K562 (cell line): ENCODE results near the gene MAD1L1. TPM values are rescaled to one million over a fixed set of nuclear protein-coding genes. Genes with fewer than 3 reads are reported as not detected.

ENCODE experiments used
- ATAC-seq: fragments of 200-7000 bp; cut with Tn5 transposase; 3 replicates; pipeline ENCODE4 v1.9.1; 2020; ENCODE audit warnings: moderate library complexity
- BruUV-seq: library from RNA; stranded (reverse); fragments of 400-500 nt; replicated peaks from 2 replicates; lab custom pipeline; 2021; lab: Mats Ljungman, UMichigan
- CTCF ChIA-PET: fragments of 300-600 bp; formaldehyde crosslinking; extraction: SDS; loops from one replicate; lab custom pipeline; 2021; ENCODE audit warnings: low intra/inter-chr PET ratio; lab: Yijun Ruan, JAX
- POLR2A ChIA-PET: fragments of 300-600, 350-650 bp; sonication (Branson Sonifier 250); formaldehyde crosslinking; extraction: SDS; loops from one replicate; lab custom pipeline; 2021; ENCODE audit warnings: antibody characterized with exemption, inconsistent platforms; lab: Yijun Ruan, JAX
- DNase-seq, 4 experiments: peaks; one replicate each; pipeline versions ENCODE4 v3.0.0 to v3.0.0-alpha.2; 2011 to 2018; ENCODE audit warnings: low spot score in 3 of 4, mixed read lengths in 3 of 4; ENCODE audit errors: extremely low read depth in 1 of 4
- FAIRE-seq: peaks from 2 replicates; lab custom pipeline; 2011; peaks lifted over from hg19 to GRCh38; lab: Jason Lieb, UNC
- H2AFZ ChIP-seq: 2 replicates; pipeline ENCODE4 v1.6.0; 2011; ENCODE audit warnings: low read depth, low read length, control low read depth, inconsistent platforms
- H3K27ac ChIP-seq: fragments of 200-600 bp; 3 replicates; pipeline ENCODE4 v1.8.0; 2011; ENCODE audit warnings: low read depth, mild to moderate bottlenecking, control low read depth, inconsistent platforms, low read length, moderate library complexity, mixed read lengths; ENCODE audit errors: extremely low read depth
- H3K27me3 ChIP-seq, 2 experiments: fragments of 300-600 bp in 1 of 2; 2 replicates in 1 of 2; 3 replicates in 1 of 2; pipeline versions ENCODE4 v1.6.0 to v1.8.0; 2011; ENCODE audit warnings: inconsistent platforms in 2 of 2, low read length in 2 of 2, mild to moderate bottlenecking in 1 of 2, mixed read lengths in 1 of 2, moderate library complexity in 1 of 2; ENCODE audit not compliant: control insufficient read depth in 2 of 2, insufficient read depth in 2 of 2
- H3K36me3 ChIP-seq: fragments of 300-600 bp; 3 replicates; pipeline ENCODE4 v1.8.0; 2011; ENCODE audit warnings: mild to moderate bottlenecking, low read length, inconsistent platforms; ENCODE audit not compliant: control insufficient read depth, insufficient read depth
- H3K4me1 ChIP-seq, 2 experiments: fragments of 200-600 bp in 1 of 2; replicated peaks in 1 of 2; 2 replicates in 1 of 2; 3 replicates in 1 of 2; pipeline versions ENCODE4 v1.5.1 to v1.8.0; 2011; ENCODE audit warnings: inconsistent platforms in 2 of 2, low read length in 2 of 2, mild to moderate bottlenecking in 1 of 2, mixed read lengths in 1 of 2, moderate library complexity in 1 of 2; ENCODE audit not compliant: control insufficient read depth in 2 of 2, insufficient read depth in 2 of 2
- H3K4me2 ChIP-seq: 2 replicates; pipeline ENCODE4 v1.6.1; 2011; ENCODE audit warnings: low read length, control low read depth, inconsistent platforms, mixed read lengths; ENCODE audit not compliant: insufficient read depth
- H3K4me3 ChIP-seq: fragments of 200-600 bp; sonication (generic), shearing (Covaris generic); 2 replicates; pipeline ENCODE4 v1.5.1; 2016; ENCODE audit warnings: control low read depth, inconsistent platforms
- H3K79me2 ChIP-seq: fragments of 200-600 bp; 3 replicates; pipeline ENCODE4 v1.8.0; 2011; ENCODE audit warnings: low read length, inconsistent platforms; ENCODE audit not compliant: control insufficient read depth, insufficient read depth
- H3K9ac ChIP-seq, 2 experiments: 2 replicates each; pipeline versions ENCODE4 v1.6.0 to v1.6.1; 2011; ENCODE audit warnings: low read depth in 2 of 2, low read length in 2 of 2, control low read depth in 1 of 2, inconsistent platforms in 1 of 2, mild to moderate bottlenecking in 1 of 2, mixed read lengths in 1 of 2; ENCODE audit not compliant: insufficient read depth in 1 of 2
- H3K9me1 ChIP-seq: one replicate; pipeline ENCODE4 v1.6.0; 2011; ENCODE audit warnings: inconsistent platforms, mild to moderate bottlenecking, low read length, moderate library complexity; ENCODE audit not compliant: control insufficient read depth, insufficient read depth
- H3K9me3 ChIP-seq: replicated peaks from 2 replicates; pipeline ENCODE4 v1.5.1; 2011; ENCODE audit warnings: low read depth, low read length, inconsistent platforms; ENCODE audit not compliant: control insufficient read depth, insufficient read depth
- H4K20me1 ChIP-seq: replicated peaks from 2 replicates; pipeline ENCODE4 v1.6.1; 2011; ENCODE audit warnings: low read length, inconsistent platforms, mixed read lengths; ENCODE audit not compliant: control insufficient read depth, insufficient read depth
- ARHGAP35 ChIP-seq: fragments of 450-650 bp; IDR thresholded peaks from 2 replicates; pipeline ENCODE4 v1.6.1; 2018; ENCODE audit not compliant: partially characterized antibody
- DDX20 ChIP-seq: fragments of 450-650 bp; IDR thresholded peaks from 2 replicates; pipeline ENCODE4 v1.6.1; 2016; ENCODE audit warnings: missing genetic modification characterization, low read depth, mild to moderate bottlenecking, missing compliant biosample characterization, moderate library complexity
- MBD2 ChIP-seq: sonication (generic); IDR thresholded peaks from 2 replicates; pipeline ENCODE4 v1.6.1; 2016; ENCODE audit warnings: low read depth, borderline replicate concordance
- PCBP1 ChIP-seq: fragments of 200-400 bp; formaldehyde crosslinking; IDR thresholded peaks from 2 replicates; pipeline ENCODE4 v1.6.1; 2018; ENCODE audit warnings: mild to moderate bottlenecking, low read depth, low read length; ENCODE audit not compliant: poor library complexity, severe bottlenecking
- PML ChIP-seq: IDR thresholded peaks from 2 replicates; pipeline ENCODE4 v1.6.1; 2012; ENCODE audit warnings: low read length, inconsistent platforms
- POLR2G ChIP-seq: fragments of 200-400 bp; formaldehyde crosslinking; IDR thresholded peaks from 2 replicates; pipeline ENCODE4 v1.6.1; 2017; ENCODE audit warnings: low read depth, mild to moderate bottlenecking, antibody characterized with exemption, low read length, moderate library complexity
- SETDB1 ChIP-seq: IDR thresholded peaks from one replicate; pipeline ENCODE4 v1.6.1; 2012; ENCODE audit warnings: low read length, control low read depth, inconsistent platforms
- SUPT5H ChIP-seq: fragments of 450-650 bp; IDR thresholded peaks from 2 replicates; pipeline ENCODE4 v1.6.1; 2016
- ZNF586 ChIP-seq: fragments of 450-650 bp; formaldehyde crosslinking; conservative IDR thresholded peaks from 2 replicates; pipeline ENCODE4 v1.4.0; 2020; ENCODE audit warnings: mild to moderate bottlenecking, moderate library complexity
- ZNF696 ChIP-seq: fragments of 250-450 bp; sonication (Bioruptor Pico); conservative IDR thresholded peaks from 2 replicates; pipeline ENCODE4 v1.4.0; 2020; ENCODE audit warnings: mild to moderate bottlenecking, moderate library complexity
- WGBS: fragments of 100-300 bp; shearing (Covaris generic); methylation state at CpG from one replicate; pipeline ENCODE4 v1.1.6; 2016; ENCODE audit warnings: low coverage, mixed read lengths; ENCODE audit not compliant: insufficient coverage; ENCODE audit errors: missing lambda C conversion rate; 5-methylcytosine and 5-hydroxymethylcytosine counted together
- in situ Hi-C: fragments of 300-500 bp; cut with MboI; formaldehyde crosslinking; loops from 4 replicates; pipeline ENCODE4 v1.15.0; 2018; ENCODE audit warnings: inconsistent platforms, mixed read lengths
- intact Hi-C: fragments of 100-400 bp; cut with micrococcal nuclease; formaldehyde crosslinking; loops from 2 replicates; pipeline ENCODE4 v1.14.2; 2022
- polyA plus RNA-seq, 8 experiments: library from polyadenylated mRNA; depleted of rRNA in 4 of 8; stranded (reverse) in 5 of 8; unstranded in 3 of 8; fragments of >200 nt; fragmentation: Nextera tagmentation in 2 of 8; fragmentation: Illumina TruSeq in 1 of 8; extraction: Ambion mirVana in 2 of 8; extraction: Trizol in 1 of 8; gene quantifications; 2 replicates each; pipeline versions ENCODE4 v1.2.1 to v1.2.3, GENCODE V29; 2011 to 2014; ENCODE audit warnings: inconsistent platforms in 1 of 8, missing spikeins in 1 of 8
- total RNA-seq, 7 experiments: library from RNA; depleted of rRNA in 6 of 7; stranded (reverse); fragments of >200 nt in 6 of 7; fragmentation: Illumina TruSeq in 2 of 7; extraction: Trizol in 2 of 7; gene quantifications; 2 replicates each; pipeline versions ENCODE4 v1.2.1 to v1.2.3, GENCODE V29; 2011 to 2021; ENCODE audit warnings: low replicate concordance in 1 of 7
- TF ChIP-seq, protein P1 (sequence below): fragments of 250-450 bp; sonication (Bioruptor Pico); IDR thresholded peaks from 2 replicates; pipeline ENCODE4 v1.5.0; 2021; ENCODE audit warnings: mild to moderate bottlenecking, moderate library complexity
- TF ChIP-seq, protein P2 (sequence below): sonication (generic); formaldehyde crosslinking; IDR thresholded peaks from 2 replicates; pipeline ENCODE4 v1.8.1; 2023; ENCODE audit warnings: mild to moderate bottlenecking, missing genetic modification reagents
- TF ChIP-seq, protein P3 (sequence below): IDR thresholded peaks from 3 replicates; pipeline ENCODE4 v1.6.1; 2011; ENCODE audit warnings: borderline replicate concordance, mild to moderate bottlenecking; ENCODE audit not compliant: insufficient read length, insufficient read depth
- TF ChIP-seq, protein P4 (sequence below): fragments of 450-650 bp; IDR thresholded peaks from 2 replicates; pipeline ENCODE4 v1.6.1; 2018; ENCODE audit warnings: mild to moderate bottlenecking, low read depth; ENCODE audit not compliant: partially characterized antibody

Gene MAD1L1
- total and polyA plus RNA-seq, 9 of the 15 experiments (the other 6 are each of a cell fraction or from before 2014, with no cell fraction given): 1.7 to 89.7 (median 18.0) TPM

GRCh38 chr7:2093843-2094220, 138.9 kb downstream of the MAD1L1 start:
- 88% methylated on average over 12 of the region's 13 CpGs for WGBS
- H4K20me1 ChIP-seq: peaks cover under 1% of the 10 kb centered on the region; the same call in 1 of the 2 replicates
- CTCF ChIA-PET: no interaction called here
- no TSS peak for BruUV-seq
- H3K27me3 ChIP-seq: no peaks in the 10 kb centered on the region
- H3K79me2 ChIP-seq: 0 out of 3 replicates have a peak, but pooled peaks cover 6% of the 10 kb centered on the region
- POLR2A ChIA-PET: interaction anchor here (0.6 to 0.9 kb wide), 2 partner anchors 12 to 306 kb away, joined by 3 to 5 read pairs; no protein-coding TSS in a partner anchor
- peaks cover 2% of the 10 kb centered on the region; the same call in 1 of the 3 replicates for H3K36me3 ChIP-seq
- H3K9me1 ChIP-seq: peaks cover 3% of the 10 kb centered on the region
- DNase-seq (no peak), ATAC-seq (no peak), FAIRE-seq (no peak)
- no peaks in the 10 kb centered on the region for H3K9me3 ChIP-seq
- peaks cover 3 to 48% of the 10 kb centered on the region in 2 experiments; a peak in 4 of 5 replicates for H3K4me1 ChIP-seq
- H2AFZ ChIP-seq: no peak overlapping the region
- in situ Hi-C loops: no loop called here
- no peak overlapping the region for H3K27ac ChIP-seq
- TF ChIP-seq, protein P1, sequence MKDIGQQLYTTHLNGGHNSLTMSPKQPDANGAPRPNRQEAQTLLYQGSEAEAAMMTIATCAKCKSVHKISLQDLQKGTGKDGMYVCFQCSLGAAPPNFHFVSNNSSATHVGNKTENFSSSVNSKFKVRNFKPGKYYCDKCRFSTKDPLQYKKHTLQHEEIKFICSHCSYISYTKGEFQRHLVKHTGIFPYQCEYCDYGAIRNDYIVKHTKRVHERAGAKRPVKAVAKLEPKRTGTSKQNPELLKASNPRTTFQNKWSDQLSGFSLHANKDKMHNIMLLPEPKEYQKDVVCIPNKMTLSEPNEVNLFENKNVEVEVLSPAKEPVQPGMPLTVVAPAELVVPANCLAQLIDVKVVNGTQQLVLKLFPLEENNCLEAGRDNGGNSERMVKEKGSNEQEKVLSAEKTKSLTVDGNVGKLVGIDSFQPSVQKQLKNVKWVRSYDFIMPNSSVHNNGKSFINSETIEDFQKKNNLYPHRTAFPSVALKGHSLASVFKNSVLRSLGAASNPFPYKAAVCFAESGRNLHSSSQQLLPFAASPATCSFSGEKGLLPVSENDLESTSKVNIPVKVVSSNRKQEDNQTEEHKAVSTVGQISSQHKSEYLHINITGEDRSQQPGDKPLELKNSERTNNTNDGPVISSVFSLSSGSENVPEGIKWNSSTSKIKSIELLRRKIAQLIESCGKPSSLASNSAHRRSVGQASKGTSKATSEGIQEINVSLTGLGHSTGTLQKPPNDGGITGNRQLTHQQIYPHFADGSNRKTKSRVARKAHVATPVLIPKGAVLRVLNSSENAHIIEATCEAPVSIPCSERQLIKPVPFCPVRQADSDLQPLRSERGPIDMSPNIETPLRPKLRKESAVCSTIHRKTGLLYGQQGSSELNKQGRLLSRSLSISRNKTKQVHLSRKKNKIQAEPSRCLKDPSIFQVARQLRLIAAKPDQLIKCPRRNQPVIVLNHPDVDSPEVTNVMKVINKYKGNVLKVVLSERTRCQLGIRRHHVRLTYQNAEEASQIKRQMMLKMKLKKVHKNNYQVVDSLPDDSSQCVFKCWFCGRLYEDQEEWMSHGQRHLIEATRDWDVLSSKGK: no peak
- TF ChIP-seq MBD2 (no peak), ZNF696 (CRISPR knock-in tag) (no peak), ARHGAP35 (no peak), PML (no peak), ZNF586 (CRISPR knock-in tag) (no peak), SUPT5H (no peak), POLR2G (no peak), SETDB1 (no peak), PCBP1 (no peak), DDX20 (tag) (no peak)
- TF ChIP-seq, protein P2, sequence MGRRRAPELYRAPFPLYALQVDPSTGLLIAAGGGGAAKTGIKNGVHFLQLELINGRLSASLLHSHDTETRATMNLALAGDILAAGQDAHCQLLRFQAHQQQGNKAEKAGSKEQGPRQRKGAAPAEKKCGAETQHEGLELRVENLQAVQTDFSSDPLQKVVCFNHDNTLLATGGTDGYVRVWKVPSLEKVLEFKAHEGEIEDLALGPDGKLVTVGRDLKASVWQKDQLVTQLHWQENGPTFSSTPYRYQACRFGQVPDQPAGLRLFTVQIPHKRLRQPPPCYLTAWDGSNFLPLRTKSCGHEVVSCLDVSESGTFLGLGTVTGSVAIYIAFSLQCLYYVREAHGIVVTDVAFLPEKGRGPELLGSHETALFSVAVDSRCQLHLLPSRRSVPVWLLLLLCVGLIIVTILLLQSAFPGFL (CRISPR knock-in tag): no peak
- TF ChIP-seq, protein P3, sequence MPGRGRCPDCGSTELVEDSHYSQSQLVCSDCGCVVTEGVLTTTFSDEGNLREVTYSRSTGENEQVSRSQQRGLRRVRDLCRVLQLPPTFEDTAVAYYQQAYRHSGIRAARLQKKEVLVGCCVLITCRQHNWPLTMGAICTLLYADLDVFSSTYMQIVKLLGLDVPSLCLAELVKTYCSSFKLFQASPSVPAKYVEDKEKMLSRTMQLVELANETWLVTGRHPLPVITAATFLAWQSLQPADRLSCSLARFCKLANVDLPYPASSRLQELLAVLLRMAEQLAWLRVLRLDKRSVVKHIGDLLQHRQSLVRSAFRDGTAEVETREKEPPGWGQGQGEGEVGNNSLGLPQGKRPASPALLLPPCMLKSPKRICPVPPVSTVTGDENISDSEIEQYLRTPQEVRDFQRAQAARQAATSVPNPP: no peak
- TF ChIP-seq, protein P4, sequence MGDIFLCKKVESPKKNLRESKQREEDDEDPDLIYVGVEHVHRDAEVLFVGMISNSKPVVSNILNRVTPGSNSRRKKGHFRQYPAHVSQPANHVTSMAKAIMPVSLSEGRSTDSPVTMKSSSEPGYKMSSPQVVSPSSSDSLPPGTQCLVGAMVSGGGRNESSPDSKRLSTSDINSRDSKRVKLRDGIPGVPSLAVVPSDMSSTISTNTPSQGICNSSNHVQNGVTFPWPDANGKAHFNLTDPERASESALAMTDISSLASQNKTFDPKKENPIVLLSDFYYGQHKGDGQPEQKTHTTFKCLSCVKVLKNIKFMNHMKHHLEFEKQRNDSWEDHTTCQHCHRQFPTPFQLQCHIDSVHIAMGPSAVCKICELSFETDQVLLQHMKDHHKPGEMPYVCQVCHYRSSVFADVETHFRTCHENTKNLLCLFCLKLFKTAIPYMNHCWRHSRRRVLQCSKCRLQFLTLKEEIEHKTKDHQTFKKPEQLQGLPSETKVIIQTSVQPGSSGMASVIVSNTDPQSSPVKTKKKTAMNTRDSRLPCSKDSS: no peak
- TF ChIP-seq, all 486 proteins: peak for 0
- Histone ChIP-seq H3K4me3 (no peak overlapping the region), H3K9ac (peak overlapping the region in 1 of 2 experiments; percentile 68; a peak in 1 of 4 replicates), H3K4me2 (no peak overlapping the region)
- intact Hi-C loops: no loop called here
